ENCODE data around the gene TMEM54.

TMEM54 gene

GRCh38 chr1:32869923-32870614 lies 31.1 kb downstream of the TMEM54 start:
- no peak for DNase-seq (ENCODE audit: low read depth in 1 of 2, low spot score in 1 of 2)
- no peak for TF ChIP-seq JUND (IDR thresholded peaks at IDR 0.05; ENCODE audit: low read depth)
- in situ Hi-C loops (cut with HindIII; ENCODE audit: low pct_unique_long_range_greater_than_20kb, low sequenced_read_pairs) = no loop called here

GRCh38 chr1:32868806-32869455 lies 32.3 kb downstream of the TMEM54 start:
- in situ Hi-C loops (cut with HindIII; ENCODE audit: low pct_unique_long_range_greater_than_20kb, low sequenced_read_pairs) = no loop called here
- DNase-seq (ENCODE audit: low read depth in 1 of 2, low spot score in 1 of 2) = no peak
- no peak for TF ChIP-seq JUND (IDR thresholded peaks at IDR 0.05; ENCODE audit: low read depth)

DNA sequence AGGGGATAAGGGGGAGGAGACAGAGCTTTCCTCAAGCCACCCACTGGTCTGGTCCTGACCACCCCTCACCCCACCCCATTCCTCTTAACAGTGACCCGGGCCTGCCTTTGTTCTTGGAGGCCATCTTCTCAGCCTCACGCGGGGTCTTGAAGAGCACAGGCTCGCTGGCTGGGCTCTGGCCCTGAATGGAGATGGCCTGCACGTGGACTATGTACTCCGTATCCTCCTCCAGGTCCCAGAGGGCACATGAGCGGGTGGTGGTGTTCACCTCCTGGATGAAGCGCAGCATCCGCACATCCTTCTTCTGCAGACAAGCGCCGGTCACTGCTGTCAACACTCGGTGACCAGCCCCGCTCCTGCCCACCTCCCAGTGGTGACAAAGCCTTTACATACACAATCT lies 33.1 kb downstream of the TMEM54 start:
- TF ChIP-seq JUND (IDR thresholded peaks at IDR 0.05; ENCODE audit: low read depth) = no peak
- no peak for DNase-seq (ENCODE audit: low read depth in 1 of 2, low spot score in 1 of 2)
- in situ Hi-C loops (cut with HindIII; ENCODE audit: low pct_unique_long_range_greater_than_20kb, low sequenced_read_pairs) = no loop called here

DNA sequence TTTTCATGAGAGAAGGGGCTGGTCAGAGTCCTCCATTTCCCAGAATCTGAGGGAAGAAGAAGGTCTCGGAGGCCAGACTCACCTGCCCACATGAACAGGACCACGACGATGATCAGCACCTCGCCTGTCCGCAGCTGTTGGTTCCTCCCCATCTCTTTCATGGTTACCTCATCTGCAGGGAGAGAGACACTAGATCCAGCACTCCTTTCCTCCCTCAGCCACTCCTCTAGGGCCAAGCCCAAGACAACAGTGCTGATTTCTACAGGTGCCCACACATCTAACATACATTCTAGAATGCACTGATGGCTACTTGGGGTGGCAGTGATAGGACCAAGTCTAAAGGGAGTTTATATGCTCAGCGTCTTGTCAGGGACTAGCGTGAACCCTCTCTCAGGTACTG lies 33.5 kb downstream of the TMEM54 start:
- in situ Hi-C loops (cut with HindIII; ENCODE audit: low pct_unique_long_range_greater_than_20kb, low sequenced_read_pairs) = no loop called here
- no peak for TF ChIP-seq JUND (IDR thresholded peaks at IDR 0.05; ENCODE audit: low read depth)
- no peak for DNase-seq (ENCODE audit: low read depth in 1 of 2, low spot score in 1 of 2)

- in situ Hi-C loops (cut with HindIII; ENCODE audit: low pct_unique_long_range_greater_than_20kb, low sequenced_read_pairs) = no loop called here
- no peak for TF ChIP-seq JUND (IDR thresholded peaks at IDR 0.05; ENCODE audit: low read depth)
- no peak for DNase-seq (ENCODE audit: low read depth in 1 of 2, low spot score in 1 of 2)
Observed at GRCh38 chr1:32867151-32867550, 34.0 kb downstream of the TMEM54 start.

DNA sequence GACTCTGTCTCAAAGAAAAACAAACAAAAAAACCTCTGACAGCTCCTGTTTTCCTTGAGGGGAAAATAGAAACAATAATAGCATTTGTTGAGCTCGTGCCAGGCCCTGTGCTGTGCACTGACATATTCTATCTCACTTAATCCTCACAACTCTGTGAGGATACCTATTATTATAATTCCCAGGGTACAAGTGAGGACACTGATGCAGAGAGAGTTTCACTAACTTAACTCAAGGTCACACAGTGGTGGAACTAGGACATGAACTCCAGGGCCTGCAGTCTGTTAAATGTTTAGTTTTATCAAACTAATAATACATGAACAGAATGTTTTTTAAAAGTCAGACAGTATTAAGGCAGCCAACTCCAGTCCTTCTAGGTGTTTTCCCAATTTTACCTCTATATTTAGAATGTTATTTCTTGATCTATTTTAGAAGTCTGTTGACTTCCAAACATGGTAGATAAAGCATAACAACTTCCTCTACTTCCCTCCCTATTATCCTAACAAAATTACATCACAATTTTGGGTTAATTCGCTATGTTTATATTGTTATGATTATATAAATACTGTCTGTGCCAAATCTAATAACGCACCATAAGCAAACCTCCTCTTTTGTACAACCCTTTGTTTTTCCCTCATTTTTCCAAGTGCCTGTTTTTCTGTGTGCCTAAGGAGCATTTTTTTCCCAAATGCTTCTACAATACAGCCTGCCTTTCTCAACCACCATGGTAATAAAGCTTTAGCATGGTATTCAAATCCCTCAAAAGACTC lies 35.4 kb downstream of the TMEM54 start:
- no peak for DNase-seq (ENCODE audit: low read depth in 1 of 2, low spot score in 1 of 2)
- in situ Hi-C loops (cut with HindIII; ENCODE audit: low pct_unique_long_range_greater_than_20kb, low sequenced_read_pairs) = no loop called here
- no peak for TF ChIP-seq JUND (IDR thresholded peaks at IDR 0.05; ENCODE audit: low read depth)

DNA sequence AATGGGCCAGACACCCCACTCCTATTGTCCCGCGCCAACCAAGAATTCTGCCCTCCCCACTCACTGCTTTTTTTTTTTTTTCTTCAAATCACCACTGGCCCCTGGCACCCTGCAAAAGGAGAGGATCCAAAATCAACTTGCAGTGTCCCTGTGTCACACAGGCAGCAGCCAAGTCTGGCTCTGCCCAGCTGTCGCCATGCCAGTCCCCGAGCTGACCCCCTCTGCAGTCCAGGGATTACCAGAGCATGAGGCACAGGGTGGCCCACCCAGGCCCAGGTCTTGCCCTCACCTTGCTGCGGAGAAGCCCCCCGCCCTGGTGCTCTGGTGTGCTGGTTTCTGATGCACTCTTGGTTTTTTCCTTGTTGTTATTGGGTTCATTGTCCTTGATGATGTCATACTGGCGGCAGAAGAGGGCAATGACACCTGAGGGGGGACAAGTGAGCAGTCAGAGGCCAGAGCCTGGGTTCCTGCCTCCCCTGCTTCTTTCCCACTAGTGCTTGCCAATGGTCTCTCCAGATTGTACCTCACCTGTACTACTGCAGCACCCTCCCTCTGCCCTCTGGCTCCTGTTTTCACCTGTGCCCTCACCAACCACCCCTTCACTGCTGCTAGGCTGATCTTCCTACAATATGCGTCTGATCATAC lies 36.7 kb downstream of the TMEM54 start:
- in situ Hi-C loops (cut with HindIII; ENCODE audit: low pct_unique_long_range_greater_than_20kb, low sequenced_read_pairs) = no loop called here
- DNase-seq (ENCODE audit: low read depth in 1 of 2, low spot score in 1 of 2) = no peak
- TF ChIP-seq JUND (IDR thresholded peaks at IDR 0.05; ENCODE audit: low read depth) = no peak

GRCh38 chr1:32863881-32864245 lies 37.3 kb downstream of the TMEM54 start:
- no peak for DNase-seq (ENCODE audit: low read depth in 1 of 2, low spot score in 1 of 2)
- in situ Hi-C loops (cut with HindIII; ENCODE audit: low pct_unique_long_range_greater_than_20kb, low sequenced_read_pairs) = no loop called here
- TF ChIP-seq JUND (IDR thresholded peaks at IDR 0.05; ENCODE audit: low read depth) = no peak

GRCh38 chr1:32863218-32863880 lies 37.8 kb downstream of the TMEM54 start:
- DNase-seq (ENCODE audit: low read depth in 1 of 2, low spot score in 1 of 2) = no peak
- TF ChIP-seq JUND (IDR thresholded peaks at IDR 0.05; ENCODE audit: low read depth) = no peak
- in situ Hi-C loops (cut with HindIII; ENCODE audit: low pct_unique_long_range_greater_than_20kb, low sequenced_read_pairs) = no loop called here

- in situ Hi-C loops (cut with HindIII; ENCODE audit: low pct_unique_long_range_greater_than_20kb, low sequenced_read_pairs) = no loop called here
- no peak for DNase-seq (ENCODE audit: low read depth in 1 of 2, low spot score in 1 of 2)
Observed at GRCh38 chr1:32861904-32862695, 39.1 kb downstream of the TMEM54 start.

GRCh38 chr1:32860566-32860965 lies 40.6 kb downstream of the TMEM54 start:
- no peak for DNase-seq (ENCODE audit: low read depth in 1 of 2, low spot score in 1 of 2)
- no peak for TF ChIP-seq JUND (IDR thresholded peaks at IDR 0.05; ENCODE audit: low read depth)
- in situ Hi-C loops (cut with HindIII; ENCODE audit: low pct_unique_long_range_greater_than_20kb, low sequenced_read_pairs) = no loop called here

More at GRCh38 chr1:32861904-32862695, 39.1 kb downstream of the TMEM54 start:
- TF ChIP-seq JUND (IDR thresholded peaks at IDR 0.05; ENCODE audit: low read depth) = no peak

- no peak for DNase-seq (ENCODE audit: low read depth in 1 of 2, low spot score in 1 of 2)
- in situ Hi-C loops (cut with HindIII; ENCODE audit: low pct_unique_long_range_greater_than_20kb, low sequenced_read_pairs) = no loop called here
Observed at GRCh38 chr1:32859915-32860314, 41.3 kb downstream of the TMEM54 start.

More at GRCh38 chr1:32859915-32860314, 41.3 kb downstream of the TMEM54 start:
- TF ChIP-seq JUND (IDR thresholded peaks at IDR 0.05; ENCODE audit: low read depth) = no peak

Data from T47D (cell line).